ENCODE data around the gene APBA1.

DNA sequence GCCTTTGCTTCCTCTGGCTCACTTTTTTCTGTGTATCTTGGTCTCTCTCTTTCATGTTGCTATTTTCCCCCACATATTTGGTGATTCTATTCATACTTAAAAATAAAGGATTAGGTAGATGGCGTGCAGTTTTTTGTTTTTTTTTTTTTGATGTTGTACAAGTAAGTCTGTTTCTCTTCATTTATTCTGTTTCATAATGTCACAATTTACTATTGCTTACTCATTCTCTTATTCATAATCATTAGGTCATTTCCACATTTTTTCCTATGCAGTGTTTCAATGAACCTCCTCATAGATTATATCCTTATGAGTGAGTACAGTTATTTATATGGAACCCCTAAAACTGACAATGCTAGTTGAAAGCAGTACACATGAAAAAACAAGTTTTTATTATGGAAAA is 136.3 kb downstream of the APBA1 start:
- TF ChIP-seq CTCF (IDR thresholded peaks at IDR 0.05; ENCODE audit: low read depth, low read length) (no peak), POLR2A (IDR thresholded peaks at IDR 0.05; ENCODE audit: extremely low read depth, insufficient read length) (no peak), MYC (IDR thresholded peaks at IDR 0.05; ENCODE audit: low read depth, low read length) (no peak)

Data from NB4 (cell line).